ENCODE measurements around the gene FAM120B.

GRCh38 chr6:170450916-170451761, 144.6 kb downstream of the FAM120B start:
- no peak for TF ChIP-seq GATA2 (IDR thresholded peaks at IDR 0.05; ENCODE audit: low read depth, low read length)
- TF ChIP-seq GATA3 (IDR thresholded peaks at IDR 0.05; ENCODE audit: low read depth, low read length) = no peak

All from SH-SY5Y (cell line).